Measurements from ENCODE around the gene CYP3A5.

Gene CYP3A5

GRCh38 chr7:99622596-99622995, 57.2 kb downstream of the CYP3A5 start:
- no peak for DNase-seq (ENCODE audit: low read depth)
- no peak for TF ChIP-seq CTCF (conservative IDR thresholded peaks at IDR 0.05; ENCODE audit: control insufficient read depth, insufficient read depth, low read depth, low read length)
- H3K4me3 ChIP-seq (ENCODE audit: control insufficient read depth, low read depth, low read length), result no peak overlapping the region

DNA sequence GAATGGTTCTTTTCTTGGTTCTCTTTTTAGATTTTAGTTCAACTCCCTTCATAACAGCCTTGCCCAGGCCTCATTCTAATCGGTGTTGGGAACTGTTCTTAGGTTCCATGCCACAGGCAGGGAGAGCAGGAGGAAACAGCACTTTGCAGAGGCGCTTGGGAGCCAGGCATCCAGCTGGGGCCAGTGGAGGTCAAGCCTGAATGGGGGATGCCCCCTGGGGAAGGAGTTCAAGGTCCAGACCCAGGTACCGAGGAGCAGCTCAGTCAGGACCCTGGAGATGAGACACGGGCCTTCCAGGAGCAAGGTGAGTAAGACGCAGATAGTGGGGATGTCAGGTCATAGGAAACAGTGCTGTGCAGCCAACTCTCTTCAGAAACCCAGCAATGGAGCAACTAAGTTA, 58.5 kb downstream of the CYP3A5 start:
- no peak for DNase-seq (ENCODE audit: low read depth)
- no peak for TF ChIP-seq CTCF (conservative IDR thresholded peaks at IDR 0.05; ENCODE audit: control insufficient read depth, insufficient read depth, low read depth, low read length)
- no peak overlapping the region for H3K4me3 ChIP-seq (ENCODE audit: control insufficient read depth, low read depth, low read length)

- no peak for TF ChIP-seq CTCF (conservative IDR thresholded peaks at IDR 0.05; ENCODE audit: control insufficient read depth, insufficient read depth, low read depth, low read length)
- DNase-seq (ENCODE audit: low read depth), result no peak
- H3K4me3 ChIP-seq (ENCODE audit: control insufficient read depth, low read depth, low read length), result no peak overlapping the region
These were observed 60.1 kb downstream of the CYP3A5 start for GRCh38 chr7:99619571-99620130.

DNA sequence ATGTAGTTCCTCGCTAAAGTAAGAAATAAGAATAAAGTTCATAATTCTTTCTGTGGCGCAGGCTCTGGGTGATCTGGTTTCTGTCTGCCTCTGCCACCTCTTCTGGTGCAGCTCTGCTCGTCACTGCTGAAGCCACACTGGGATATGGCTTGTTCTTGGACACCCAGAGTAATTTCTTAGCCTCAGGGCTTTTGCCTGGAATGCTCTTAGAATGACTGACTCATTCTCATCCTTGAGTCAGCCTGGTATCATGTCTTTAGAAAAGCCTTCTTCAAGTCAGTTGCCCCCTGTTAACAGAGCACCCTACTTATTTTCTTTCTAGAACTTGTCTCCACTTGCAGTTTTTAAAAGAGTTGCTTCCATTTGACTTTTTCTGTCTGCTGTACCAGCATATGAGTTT, 61.1 kb downstream of the CYP3A5 start:
- TF ChIP-seq CTCF (conservative IDR thresholded peaks at IDR 0.05; ENCODE audit: control insufficient read depth, insufficient read depth, low read depth, low read length), result no peak
- DNase-seq (ENCODE audit: low read depth), result peak; percentile 36
- no peak overlapping the region for H3K4me3 ChIP-seq (ENCODE audit: control insufficient read depth, low read depth, low read length)

DNA sequence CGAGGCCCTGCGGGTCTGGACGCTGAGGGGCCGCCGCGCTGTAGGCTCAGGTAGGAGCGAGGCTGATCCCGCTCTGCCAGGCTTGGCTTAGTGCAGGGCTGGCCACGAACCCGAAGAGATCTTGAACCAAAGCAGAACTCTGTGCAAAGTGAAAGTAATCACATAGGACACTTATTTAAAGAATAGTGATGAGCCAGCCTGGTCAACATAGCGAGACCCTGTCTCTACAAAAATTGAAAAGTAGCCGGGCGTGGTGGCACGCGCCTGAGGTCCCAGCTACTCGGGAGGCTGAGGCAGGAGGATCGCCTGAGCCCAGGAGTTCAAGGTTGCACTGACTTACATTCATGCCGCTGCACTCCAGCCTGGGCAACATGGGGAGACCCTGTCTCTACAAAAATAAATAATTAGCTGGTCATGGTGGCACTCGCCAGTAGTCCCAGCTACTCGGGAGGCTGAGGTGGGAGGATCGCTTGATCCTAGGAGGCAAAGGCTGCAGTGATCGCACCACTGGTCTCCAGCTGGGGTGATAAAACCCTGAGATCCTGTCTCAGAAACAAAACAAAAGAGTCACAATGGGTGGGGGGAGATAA, 62.5 kb downstream of the CYP3A5 start:
- peak overlapping the region; percentile 91 for H3K4me3 ChIP-seq (ENCODE audit: control insufficient read depth, low read depth, low read length)
- DNase-seq (ENCODE audit: low read depth), result no peak
- TF ChIP-seq CTCF (conservative IDR thresholded peaks at IDR 0.05; ENCODE audit: control insufficient read depth, insufficient read depth, low read depth, low read length), result no peak

DNA sequence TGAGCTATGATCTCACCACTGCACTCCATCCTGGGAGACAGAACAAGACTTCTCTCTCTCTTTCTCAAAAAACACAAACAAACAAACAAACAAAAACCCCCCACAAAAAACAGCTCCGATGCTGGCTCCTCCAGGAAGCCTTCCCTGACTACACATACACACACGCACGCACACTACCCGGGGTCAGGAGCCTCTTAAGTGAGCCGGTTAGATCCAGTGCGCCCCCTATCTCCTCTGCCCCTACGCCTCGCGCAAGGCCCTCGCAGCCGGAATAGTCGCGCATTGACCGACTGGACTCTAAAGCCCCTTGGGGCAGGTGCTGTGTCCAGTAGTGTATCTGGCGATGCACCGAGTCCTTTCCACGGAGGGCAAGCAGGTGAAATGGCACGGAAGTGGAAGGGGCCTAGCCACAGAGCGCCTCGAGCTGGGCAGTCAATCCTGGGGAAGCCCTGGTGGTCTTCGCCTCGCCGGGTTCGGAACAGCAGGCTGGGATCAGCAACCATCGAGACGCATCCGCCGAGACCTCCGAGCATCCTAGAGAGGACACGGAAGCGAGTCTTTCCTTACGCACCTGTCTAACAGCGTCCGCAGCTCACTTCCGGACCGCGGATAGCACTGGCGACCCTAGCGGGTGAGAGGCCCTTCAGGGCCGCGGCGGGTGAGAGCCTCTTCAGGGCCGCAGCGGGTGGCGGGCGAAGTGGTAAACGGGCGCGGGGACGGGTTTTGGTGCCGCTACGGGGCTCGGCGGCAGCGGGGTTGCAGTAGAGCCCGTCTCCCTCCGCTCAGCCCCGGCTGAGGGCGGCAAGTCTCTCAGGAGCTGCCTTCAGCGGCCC, 63.2 kb downstream of the CYP3A5 start, which contains the start of gene ZSCAN25:
ZSCAN25 (plus strand) TSS at position 588 of the 833 bp plus-strand sequence. CDS start 2,661 bp downstream, outside the sequence.
- H3K4me3 ChIP-seq (ENCODE audit: control insufficient read depth, low read depth, low read length), result peak within 1 kb of the TSS; percentile 91
- peak; percentile 40 for TF ChIP-seq CTCF (conservative IDR thresholded peaks at IDR 0.05; ENCODE audit: control insufficient read depth, insufficient read depth, low read depth, low read length)
- peak; percentile 91 for DNase-seq (ENCODE audit: low read depth)

Measured in fibroblast of mammary gland (primary cell).